ENCODE data around the gene THBS4.
A peak's percentile ranks its signal among the peaks of the same experiment; 100 is the strongest.

THBS4 gene

DNA sequence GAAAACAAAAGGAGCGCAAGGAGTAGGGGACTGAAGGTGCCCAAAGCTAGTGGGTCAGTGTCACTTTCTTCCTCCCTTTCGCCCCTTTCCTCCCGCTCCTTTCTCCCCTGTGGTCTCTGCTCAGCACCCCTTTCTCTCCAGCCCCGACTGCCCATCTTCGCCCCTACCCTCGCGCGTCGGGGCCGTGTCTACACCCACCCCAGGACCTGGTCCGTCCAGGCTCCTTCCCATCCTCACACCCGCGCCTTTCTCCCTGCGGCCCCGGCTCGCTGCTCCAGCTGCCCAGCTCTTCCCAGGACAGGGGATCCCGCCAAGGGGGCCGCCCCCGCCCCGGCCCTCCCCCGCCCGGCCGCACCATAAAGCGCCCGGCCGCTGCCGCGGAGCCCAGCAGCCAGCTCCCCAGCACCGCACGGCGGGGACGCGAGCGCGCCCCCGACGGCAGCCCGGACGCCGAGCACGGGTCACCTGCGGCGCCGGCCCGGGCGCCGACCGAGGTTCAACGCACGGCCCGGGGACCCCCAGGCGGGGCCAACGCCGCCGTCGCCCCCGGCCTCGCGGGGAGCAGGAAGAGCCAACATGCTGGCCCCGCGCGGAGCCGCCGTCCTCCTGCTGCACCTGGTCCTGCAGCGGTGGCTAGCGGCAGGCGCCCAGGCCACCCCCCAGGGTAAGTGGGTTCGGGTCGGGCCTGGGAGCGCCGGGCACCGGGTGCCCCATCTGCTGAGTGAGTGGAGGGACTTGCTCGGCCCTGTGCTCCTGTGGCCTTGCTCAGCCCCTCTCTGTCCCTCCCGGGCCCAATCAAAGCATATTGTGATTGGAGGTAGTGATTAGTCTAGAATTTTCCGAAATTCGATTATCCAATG lies at the start of gene THBS4:
Gene THBS4, plus strand, starts transcription at position 387 of the 860 bp plus-strand sequence. Its CDS starts 190 bp downstream, at position 577.
- TF ChIP-seq, protein P1, sequence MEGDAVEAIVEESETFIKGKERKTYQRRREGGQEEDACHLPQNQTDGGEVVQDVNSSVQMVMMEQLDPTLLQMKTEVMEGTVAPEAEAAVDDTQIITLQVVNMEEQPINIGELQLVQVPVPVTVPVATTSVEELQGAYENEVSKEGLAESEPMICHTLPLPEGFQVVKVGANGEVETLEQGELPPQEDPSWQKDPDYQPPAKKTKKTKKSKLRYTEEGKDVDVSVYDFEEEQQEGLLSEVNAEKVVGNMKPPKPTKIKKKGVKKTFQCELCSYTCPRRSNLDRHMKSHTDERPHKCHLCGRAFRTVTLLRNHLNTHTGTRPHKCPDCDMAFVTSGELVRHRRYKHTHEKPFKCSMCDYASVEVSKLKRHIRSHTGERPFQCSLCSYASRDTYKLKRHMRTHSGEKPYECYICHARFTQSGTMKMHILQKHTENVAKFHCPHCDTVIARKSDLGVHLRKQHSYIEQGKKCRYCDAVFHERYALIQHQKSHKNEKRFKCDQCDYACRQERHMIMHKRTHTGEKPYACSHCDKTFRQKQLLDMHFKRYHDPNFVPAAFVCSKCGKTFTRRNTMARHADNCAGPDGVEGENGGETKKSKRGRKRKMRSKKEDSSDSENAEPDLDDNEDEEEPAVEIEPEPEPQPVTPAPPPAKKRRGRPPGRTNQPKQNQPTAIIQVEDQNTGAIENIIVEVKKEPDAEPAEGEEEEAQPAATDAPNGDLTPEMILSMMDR (conservative IDR thresholded peaks at IDR 0.05), result no peak

DNA sequence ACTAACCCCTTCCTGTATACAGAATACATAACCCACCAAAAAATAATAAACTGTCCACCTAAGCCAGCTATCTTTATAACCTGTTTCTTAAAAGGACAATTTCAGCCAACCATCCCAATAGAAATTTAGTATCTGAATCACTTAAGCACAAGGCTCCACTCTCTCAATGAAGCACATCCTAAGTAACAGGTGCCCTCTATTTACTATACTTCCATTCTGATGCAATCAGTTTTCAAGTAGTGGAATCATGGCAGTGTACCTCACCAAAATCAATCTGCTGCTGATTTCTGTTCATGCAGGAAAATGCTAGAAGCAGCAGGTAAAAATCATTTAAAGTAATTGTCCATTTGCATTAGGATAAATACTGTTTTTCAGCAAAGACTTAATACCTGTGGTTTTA lies 48.9 kb upstream of the THBS4 start:
- TF ChIP-seq, protein P1 (conservative IDR thresholded peaks at IDR 0.05), result no peak
- no peak overlapping the region for H3K27ac ChIP-seq

More for the DNA sequence above, at the start of gene THBS4:
- H3K27ac ChIP-seq, result no peak within 1 kb of the TSS

GRCh38 chr5:79990205-79990597 lies 44.9 kb upstream of the THBS4 start:
- no peak overlapping the region for H3K27ac ChIP-seq
- TF ChIP-seq, protein P1 (conservative IDR thresholded peaks at IDR 0.05), result no peak

DNA sequence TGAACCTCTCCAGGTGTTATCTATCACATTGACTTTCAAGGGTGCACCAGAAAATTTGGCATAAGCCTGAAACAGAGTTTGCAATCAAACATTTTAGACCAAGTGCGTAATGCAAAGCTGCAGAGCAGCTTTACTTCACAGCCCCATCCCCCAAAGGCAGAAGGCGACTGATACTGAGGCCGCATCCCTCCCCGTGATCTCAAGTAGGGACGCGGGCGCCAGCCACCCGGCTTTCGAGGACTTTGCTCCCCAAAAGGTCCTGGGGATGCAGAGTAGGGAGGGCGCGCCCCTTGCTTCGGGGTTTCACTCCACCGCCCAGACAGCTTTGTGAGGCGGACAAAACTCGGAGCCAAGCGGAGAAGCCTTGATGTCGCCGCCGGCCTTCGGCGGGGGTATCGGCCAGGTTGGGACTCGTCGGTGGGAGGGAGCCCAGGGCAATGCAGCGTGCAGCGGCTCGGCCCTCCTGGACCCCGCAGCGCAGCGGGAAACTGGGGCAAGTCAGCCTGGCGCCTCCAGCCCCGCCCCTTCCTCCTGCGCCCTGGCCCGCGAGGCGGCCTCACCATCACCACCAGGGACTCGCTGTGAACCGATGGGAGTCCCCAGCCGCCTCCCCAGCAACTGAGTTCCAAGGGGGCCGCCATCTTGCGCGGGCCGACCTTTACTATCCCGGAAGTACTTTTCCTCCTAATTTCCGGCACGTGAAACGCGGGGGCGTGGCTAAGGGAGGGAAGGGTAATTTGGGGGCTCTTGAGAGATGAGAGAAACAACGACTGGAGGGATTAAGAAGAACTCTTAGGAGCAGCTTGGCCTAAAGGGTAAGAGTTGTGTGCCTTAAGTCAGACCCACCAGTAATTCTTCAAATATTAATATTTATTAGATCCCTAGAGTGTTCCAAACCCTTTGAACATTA lies 44.3 kb upstream of the THBS4 start, which contains the start of gene MTX3:
Gene MTX3, minus strand, starts transcription at position 665 of the 910 bp plus-strand sequence. Its CDS starts 24 bp downstream, at position 641.
- H3K27ac ChIP-seq, result peak within 1 kb of the TSS; percentile 38
- TF ChIP-seq, protein P1 (conservative IDR thresholded peaks at IDR 0.05), result no peak

DNA sequence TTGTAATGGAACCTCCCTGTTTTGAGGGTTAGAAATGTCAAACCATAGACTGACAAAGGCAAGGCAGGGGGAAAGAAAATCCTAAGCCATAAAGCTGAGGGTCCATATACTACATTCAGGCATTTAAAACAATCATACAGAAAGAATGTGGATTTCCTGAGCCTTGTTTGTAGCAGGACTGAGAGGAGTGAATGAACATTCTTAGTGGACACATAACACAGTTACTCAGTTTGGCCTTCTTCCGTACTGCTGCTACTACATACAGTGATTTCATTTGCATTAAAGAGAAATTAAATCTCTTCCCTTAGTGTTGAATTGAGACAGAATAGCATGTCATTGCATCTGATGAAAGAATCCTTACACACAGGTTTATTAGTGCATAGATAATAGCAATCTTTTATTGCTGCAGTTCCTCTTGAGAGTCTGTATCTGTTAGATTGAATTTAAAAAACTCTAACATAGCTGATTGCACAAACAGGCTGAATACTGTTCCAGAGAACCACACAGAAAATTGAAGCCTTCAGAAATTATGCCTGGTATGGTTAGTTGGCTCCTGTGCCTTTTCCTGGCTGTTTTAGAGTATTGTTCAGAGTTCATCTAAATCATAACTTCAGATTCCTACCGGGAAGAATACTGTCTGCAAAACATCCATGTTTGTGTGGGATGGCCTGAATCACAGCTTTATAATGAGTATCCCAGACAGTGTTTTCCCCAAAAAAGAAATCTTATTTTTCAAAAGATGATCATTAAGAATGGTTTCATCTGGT lies 42.1 kb upstream of the THBS4 start:
- no peak overlapping the region for H3K27ac ChIP-seq
- TF ChIP-seq, protein P1 (conservative IDR thresholded peaks at IDR 0.05), result no peak

DNA sequence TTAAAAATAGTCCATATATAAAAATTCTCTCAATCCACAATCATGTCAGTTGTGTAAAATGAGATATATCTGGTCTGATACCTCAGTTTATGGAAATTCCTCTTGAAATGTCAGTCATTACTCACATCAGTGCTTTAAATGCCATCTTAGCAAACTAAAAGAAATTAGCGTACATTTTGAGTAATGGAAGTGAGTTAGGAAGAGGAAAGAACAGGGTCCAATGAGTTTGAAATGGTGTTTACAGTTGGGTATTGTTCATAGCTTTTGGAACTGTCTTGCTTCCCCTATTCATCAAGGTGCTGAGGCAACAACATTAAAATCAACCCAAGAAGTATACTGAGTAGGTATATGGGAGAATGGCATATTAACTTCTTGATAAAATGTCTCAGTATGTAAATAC lies 35.4 kb upstream of the THBS4 start:
- TF ChIP-seq, protein P1 (conservative IDR thresholded peaks at IDR 0.05), result no peak
- H3K27ac ChIP-seq, result no peak overlapping the region

Data from VCaP (cell line).